Parathyroid adenoma (tissue), 2 donors: Measurements from ENCODE around the gene REPIN1.

Source experiments
- H2AFZ ChIP-seq: fragments of 300-600 bp; sonication (generic); one replicate; pipeline ENCODE4 v1.7.0; 2017; ENCODE audit warnings: antibody characterized with exemption, mild to moderate bottlenecking
- H3K27ac ChIP-seq: fragments of 300-600 bp; sonication (generic); one replicate; pipeline ENCODE4 v1.7.0; 2017
- H3K27me3 ChIP-seq: fragments of 300-600 bp; sonication (generic); one replicate; pipeline ENCODE4 v1.7.0; 2017; ENCODE audit warnings: low read length; ENCODE audit not compliant: control insufficient read depth, insufficient read depth
- H3K36me3 ChIP-seq: fragments of 300-600 bp; sonication (generic); one replicate; pipeline ENCODE4 v1.7.0; 2017; ENCODE audit warnings: low read length; ENCODE audit not compliant: control insufficient read depth, insufficient read depth
- H3K4me1 ChIP-seq: fragments of 300-600 bp; sonication (generic); one replicate; pipeline ENCODE4 v1.7.0; 2017; ENCODE audit warnings: control low read depth
- H3K4me2 ChIP-seq: fragments of 300-600 bp; sonication (generic); one replicate; pipeline ENCODE4 v1.7.0; 2017; ENCODE audit warnings: low read length
- H3K4me3 ChIP-seq: fragments of 300-600 bp; sonication (generic); one replicate; pipeline ENCODE4 v1.7.0; 2017; ENCODE audit warnings: low read depth, low read length
- H3K79me2 ChIP-seq: fragments of 300-600 bp; sonication (generic); one replicate; pipeline ENCODE4 v1.7.0; 2017; ENCODE audit warnings: control low read depth
- H3K9ac ChIP-seq: fragments of 300-600 bp; sonication (generic); one replicate; pipeline ENCODE4 v1.7.0; 2017; ENCODE audit warnings: mild to moderate bottlenecking
- H3K9me3 ChIP-seq: fragments of 300-600 bp; sonication (generic); one replicate; pipeline ENCODE4 v1.7.0; 2017; ENCODE audit warnings: low read length; ENCODE audit not compliant: control insufficient read depth
- TF ChIP-seq, protein P1 (sequence below): fragments of 300-600 bp; sonication (generic); IDR thresholded peaks from one replicate; pipeline ENCODE4 v1.7.0; 2017; ENCODE audit warnings: antibody characterized with exemption, mild to moderate bottlenecking
- donor health status: primary hyperparathyroidism.

Gene REPIN1

DNA sequence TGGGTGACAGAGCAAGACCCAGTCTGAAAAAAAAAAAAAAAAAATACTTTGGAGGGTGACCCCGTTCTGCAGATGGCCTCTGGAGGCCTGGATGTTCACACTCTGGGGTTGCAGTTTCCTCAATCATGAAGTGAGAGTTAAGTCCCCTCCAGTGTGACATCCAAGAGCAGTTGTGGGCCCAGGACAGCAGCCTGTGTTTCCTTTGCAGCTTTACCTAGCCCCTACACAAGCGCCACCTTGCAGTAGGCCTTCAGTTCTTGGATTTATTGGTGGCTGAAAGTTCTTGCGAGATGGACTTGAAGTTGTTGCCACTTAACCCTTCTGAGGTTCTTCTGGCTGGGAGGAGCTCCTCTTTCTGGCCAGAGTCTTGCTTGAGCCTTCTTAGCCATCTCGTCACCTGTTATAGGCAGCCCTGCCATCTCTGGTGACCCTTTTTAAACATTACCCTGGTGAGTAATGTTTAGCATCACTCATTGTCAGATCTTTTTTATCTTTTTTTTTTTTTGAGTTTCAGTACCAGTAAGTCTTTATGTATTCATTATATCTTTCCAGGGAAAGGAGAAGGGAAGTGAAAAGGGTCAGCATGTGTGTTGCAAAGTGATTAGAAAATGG is 41.9 kb upstream of the REPIN1 start:
- H3K4me3 ChIP-seq: no peak overlapping the region
- H3K79me2 ChIP-seq: peaks cover 4% of the 10 kb centered on the region
- TF ChIP-seq, protein P1, sequence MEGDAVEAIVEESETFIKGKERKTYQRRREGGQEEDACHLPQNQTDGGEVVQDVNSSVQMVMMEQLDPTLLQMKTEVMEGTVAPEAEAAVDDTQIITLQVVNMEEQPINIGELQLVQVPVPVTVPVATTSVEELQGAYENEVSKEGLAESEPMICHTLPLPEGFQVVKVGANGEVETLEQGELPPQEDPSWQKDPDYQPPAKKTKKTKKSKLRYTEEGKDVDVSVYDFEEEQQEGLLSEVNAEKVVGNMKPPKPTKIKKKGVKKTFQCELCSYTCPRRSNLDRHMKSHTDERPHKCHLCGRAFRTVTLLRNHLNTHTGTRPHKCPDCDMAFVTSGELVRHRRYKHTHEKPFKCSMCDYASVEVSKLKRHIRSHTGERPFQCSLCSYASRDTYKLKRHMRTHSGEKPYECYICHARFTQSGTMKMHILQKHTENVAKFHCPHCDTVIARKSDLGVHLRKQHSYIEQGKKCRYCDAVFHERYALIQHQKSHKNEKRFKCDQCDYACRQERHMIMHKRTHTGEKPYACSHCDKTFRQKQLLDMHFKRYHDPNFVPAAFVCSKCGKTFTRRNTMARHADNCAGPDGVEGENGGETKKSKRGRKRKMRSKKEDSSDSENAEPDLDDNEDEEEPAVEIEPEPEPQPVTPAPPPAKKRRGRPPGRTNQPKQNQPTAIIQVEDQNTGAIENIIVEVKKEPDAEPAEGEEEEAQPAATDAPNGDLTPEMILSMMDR: no peak
- no peaks in the 10 kb centered on the region for H3K36me3 ChIP-seq
- H2AFZ ChIP-seq: no peak overlapping the region
- H3K4me2 ChIP-seq: no peak overlapping the region
- H3K9ac ChIP-seq: no peak overlapping the region
- no peaks in the 10 kb centered on the region for H3K27me3 ChIP-seq
- no peaks in the 10 kb centered on the region for H3K9me3 ChIP-seq
- peaks cover 22% of the 10 kb centered on the region for H3K4me1 ChIP-seq
- H3K27ac ChIP-seq: no peak overlapping the region

DNA sequence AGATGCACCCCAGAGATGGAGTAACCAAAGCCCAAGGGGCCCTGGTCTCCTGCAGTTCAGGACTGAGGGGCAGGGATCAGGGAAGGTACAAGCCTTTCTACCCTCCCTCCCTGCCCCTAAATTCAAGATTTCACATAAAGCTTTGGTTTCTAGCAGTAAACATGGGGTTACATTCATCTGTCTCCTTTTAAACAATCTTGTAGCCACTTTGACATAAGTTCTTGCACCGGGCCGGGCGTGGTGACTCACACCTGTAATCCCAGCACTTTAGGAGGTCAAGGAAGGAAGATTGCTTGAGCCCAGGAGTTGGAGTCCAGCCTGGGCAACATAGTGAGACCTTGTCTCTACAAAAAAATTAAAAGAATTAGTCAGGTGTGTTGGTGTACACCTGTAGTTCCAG is 41.3 kb upstream of the REPIN1 start:
- H2AFZ ChIP-seq: no peak overlapping the region
- no peaks in the 10 kb centered on the region for H3K36me3 ChIP-seq
- H3K79me2 ChIP-seq: peaks cover 4% of the 10 kb centered on the region
- no peak overlapping the region for H3K9ac ChIP-seq
- no peak overlapping the region for H3K4me3 ChIP-seq
- H3K27ac ChIP-seq: no peak overlapping the region
- H3K27me3 ChIP-seq: no peaks in the 10 kb centered on the region
- H3K4me2 ChIP-seq: no peak overlapping the region
- TF ChIP-seq, protein P1: no peak
- peaks cover 18% of the 10 kb centered on the region for H3K4me1 ChIP-seq
- no peaks in the 10 kb centered on the region for H3K9me3 ChIP-seq

- Histone ChIP-seq H2AFZ (no peak overlapping the region), H3K4me2 (no peak overlapping the region), H3K9me3 (no peaks in the 10 kb centered on the region), H3K27ac (no peak overlapping the region), H3K4me3 (no peak overlapping the region), H3K9ac (no peak overlapping the region), H3K36me3 (no peaks in the 10 kb centered on the region), H3K27me3 (no peaks in the 10 kb centered on the region), H3K4me1 (peaks cover 8% of the 10 kb centered on the region), H3K79me2 (peaks cover 4% of the 10 kb centered on the region)
- TF ChIP-seq, protein P1: no peak
Measured at GRCh38 chr7:150329331-150330120, 39.1 kb upstream of the REPIN1 start.

DNA sequence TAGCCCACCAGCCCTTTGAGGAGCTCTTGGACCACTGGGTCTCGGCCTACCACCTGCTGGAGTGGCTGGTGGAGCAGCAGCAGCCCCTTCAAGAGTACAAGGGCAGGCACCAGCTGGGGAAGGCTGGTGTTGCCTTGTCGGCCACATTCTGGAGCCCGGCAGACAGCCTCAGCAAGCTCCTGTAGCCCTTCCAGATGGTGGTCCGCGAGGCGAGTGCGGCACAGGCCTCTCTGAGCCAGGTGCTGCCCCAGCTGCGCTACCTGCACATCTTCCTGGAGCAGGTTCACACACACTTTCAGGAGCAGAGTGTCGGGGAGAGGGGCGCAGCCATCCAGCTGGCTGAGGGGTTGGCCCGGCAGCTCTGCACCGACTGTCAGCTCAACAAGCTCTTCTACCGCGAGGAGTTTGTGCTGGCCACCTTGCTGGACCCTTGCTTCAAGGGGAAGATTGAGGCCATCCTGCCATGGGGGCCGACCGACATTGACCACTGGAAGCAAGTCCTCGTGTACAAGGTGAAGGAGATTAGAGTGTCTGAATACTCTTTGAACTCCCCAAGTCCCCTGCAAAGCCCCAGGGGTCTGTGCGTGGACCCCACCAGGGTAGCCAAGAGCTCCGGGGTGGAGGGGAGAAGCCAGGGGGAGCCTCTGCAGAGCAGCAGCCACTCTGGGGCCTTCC is 38.3 kb upstream of the REPIN1 start:
- no peak overlapping the region for H3K4me3 ChIP-seq
- H2AFZ ChIP-seq: no peak overlapping the region
- H3K27me3 ChIP-seq: no peaks in the 10 kb centered on the region
- TF ChIP-seq, protein P1: no peak
- no peak overlapping the region for H3K9ac ChIP-seq
- no peaks in the 10 kb centered on the region for H3K9me3 ChIP-seq
- no peaks in the 10 kb centered on the region for H3K4me1 ChIP-seq
- peaks cover 4% of the 10 kb centered on the region for H3K79me2 ChIP-seq
- no peak overlapping the region for H3K4me2 ChIP-seq
- H3K36me3 ChIP-seq: no peaks in the 10 kb centered on the region
- H3K27ac ChIP-seq: no peak overlapping the region
